ENCODE measurements around the gene RBPJL.

RBPJL gene, protein sequence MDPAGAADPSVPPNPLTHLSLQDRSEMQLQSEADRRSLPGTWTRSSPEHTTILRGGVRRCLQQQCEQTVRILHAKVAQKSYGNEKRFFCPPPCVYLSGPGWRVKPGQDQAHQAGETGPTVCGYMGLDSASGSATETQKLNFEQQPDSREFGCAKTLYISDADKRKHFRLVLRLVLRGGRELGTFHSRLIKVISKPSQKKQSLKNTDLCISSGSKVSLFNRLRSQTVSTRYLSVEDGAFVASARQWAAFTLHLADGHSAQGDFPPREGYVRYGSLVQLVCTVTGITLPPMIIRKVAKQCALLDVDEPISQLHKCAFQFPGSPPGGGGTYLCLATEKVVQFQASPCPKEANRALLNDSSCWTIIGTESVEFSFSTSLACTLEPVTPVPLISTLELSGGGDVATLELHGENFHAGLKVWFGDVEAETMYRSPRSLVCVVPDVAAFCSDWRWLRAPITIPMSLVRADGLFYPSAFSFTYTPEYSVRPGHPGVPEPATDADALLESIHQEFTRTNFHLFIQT

DNA sequence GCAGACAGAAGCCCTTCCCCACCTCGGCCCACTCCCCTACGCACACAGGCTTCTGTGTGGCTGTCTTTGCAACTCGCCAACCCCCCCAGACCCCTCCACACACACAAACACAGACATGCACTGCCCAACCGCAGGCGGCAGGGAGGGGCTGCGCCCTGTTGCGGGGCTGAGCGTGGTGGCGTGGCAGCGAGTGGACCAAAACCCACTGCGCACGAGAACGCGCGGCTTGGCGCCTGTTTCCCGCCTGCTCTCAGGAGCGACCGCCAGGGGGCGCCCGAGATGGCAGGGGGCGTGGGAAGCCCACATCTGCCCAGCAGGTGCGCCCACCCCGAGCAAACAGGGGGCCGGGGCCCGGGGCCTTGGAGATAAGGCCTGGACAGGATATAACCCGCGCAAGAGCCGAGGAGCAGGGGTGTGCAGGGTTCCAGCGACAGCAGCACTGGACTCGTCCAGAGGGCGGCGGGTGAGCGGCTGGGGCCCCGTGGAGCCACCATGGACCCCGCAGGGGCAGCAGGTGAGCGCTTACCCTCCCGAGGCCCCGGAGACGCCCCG lies at the start of gene RBPJL:
TSS of gene RBPJL (plus strand) at position 410 of the 552 bp plus-strand sequence. CDS start at position 493, 83 bp downstream.
- DNase-seq (ENCODE audit: low read depth), result peak; percentile 32

DNA sequence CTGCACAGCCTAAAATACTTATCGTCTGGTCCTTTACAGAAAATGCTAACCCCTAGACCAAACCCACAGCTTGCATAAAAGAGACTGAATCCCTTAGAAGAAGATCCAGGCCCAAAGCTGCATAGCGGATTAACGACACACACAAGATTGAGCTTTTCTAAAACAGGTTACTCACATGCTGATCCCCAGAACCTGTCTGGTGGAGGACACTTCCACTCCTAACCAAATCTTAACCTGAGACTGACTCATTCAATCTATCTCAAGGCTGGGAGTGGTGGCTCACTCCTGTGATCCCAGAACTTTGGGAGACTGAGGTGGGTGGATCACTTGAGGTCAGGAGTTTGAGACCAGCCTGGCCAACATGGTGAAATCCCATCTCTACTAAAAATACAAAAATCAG lies 49.5 kb upstream of the RBPJL start:
- DNase-seq (ENCODE audit: low read depth), result no peak

- no peak for DNase-seq (ENCODE audit: low read depth)
Observed at GRCh38 chr20:45257711-45258110, 48.9 kb upstream of the RBPJL start.

- DNase-seq (ENCODE audit: low read depth), result no peak
Observed at GRCh38 chr20:45258259-45258658, 48.4 kb upstream of the RBPJL start.

DNA sequence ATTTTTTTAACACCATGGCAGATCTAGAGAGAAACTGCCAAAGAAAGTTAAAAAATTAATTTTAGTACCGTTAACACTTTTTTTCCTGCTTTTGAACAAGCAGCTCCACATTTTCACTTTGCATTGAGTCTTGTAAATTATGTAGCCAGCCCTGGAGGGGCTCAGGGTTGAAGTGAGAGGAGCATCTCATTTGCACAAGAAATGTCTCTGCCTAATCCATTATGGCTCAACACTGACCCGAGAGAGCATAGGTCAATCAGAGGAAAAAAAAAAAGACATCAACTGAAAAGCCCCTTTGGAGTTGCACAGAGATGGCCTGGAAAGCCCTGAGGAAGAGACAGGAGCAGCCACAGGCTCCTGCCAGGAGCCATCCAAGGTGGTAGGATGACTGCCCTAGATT lies 48.0 kb upstream of the RBPJL start:
- no peak for DNase-seq (ENCODE audit: low read depth)

GRCh38 chr20:45263556-45264266 lies 42.9 kb upstream of the RBPJL start:
- no peak for DNase-seq (ENCODE audit: low read depth)

GRCh38 chr20:45266977-45267376 lies 39.7 kb upstream of the RBPJL start:
- no peak for DNase-seq (ENCODE audit: low read depth)

GRCh38 chr20:45268531-45268930 lies 38.1 kb upstream of the RBPJL start:
- DNase-seq (ENCODE audit: low read depth), result no peak

DNA sequence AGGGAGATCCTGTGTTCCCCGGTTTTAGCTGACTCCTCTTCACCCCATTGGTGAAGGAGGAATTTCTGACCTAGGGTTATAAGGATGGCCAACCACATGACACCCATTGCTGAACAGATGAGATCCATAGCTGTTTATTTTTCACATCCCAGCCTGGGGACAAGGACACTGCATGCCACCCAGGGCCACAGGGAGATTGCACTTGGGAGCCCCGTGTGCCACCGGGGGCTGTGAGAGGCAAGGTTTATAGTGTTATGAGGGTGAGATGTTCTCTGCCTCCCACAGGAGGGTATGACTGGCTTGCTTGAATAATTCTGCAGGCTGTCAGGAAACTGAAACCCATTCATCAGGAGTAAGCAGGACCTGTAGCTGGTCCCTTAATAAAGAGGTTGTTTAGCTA lies 37.6 kb upstream of the RBPJL start:
- DNase-seq (ENCODE audit: low read depth), result no peak

DNA sequence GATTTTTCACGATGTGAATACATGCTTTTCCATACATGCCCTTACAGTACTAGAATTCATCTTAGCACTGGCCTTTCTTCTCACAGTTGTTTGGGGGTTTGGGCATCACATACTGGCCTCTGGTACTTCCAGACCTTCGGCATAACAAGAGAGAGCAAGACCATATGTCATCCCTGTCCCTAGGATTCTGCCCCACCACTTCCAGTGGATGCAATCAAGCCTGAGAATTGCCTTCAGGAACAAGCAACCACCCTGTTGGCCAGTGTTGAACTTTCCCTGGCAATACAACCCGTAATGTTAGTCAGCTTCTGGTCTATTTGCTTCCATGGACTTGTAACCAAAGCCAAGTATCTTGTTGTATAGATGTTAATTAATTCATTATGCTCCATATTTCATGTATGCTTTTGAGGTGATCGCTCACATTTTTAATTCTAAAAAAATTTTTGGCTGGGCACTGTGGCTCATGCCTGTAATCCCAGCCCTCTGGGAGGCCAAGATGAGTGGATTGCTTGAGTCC lies 36.8 kb upstream of the RBPJL start:
- DNase-seq (ENCODE audit: low read depth), result no peak

GRCh38 chr20:45275338-45275737 lies 31.3 kb upstream of the RBPJL start:
- DNase-seq (ENCODE audit: low read depth), result no peak

DNA sequence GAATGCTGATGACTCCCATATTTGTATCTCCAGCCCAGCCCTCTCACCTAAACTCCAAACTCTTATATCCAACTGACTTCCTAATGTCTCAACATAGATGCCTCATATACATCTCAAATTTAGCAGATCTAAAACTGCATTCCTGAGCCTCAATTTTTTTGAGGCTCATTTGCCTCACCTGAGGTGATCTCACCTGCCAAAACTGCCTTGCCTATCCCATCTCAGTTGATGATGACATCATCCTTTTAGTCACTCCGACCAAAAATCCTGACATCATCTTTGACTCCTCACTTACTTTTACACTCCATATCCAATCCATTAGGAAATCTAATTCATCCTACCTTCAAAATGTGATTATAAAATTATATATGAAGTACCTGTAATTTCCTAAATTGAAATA lies 26.6 kb upstream of the RBPJL start:
- DNase-seq (ENCODE audit: low read depth), result no peak

DNA sequence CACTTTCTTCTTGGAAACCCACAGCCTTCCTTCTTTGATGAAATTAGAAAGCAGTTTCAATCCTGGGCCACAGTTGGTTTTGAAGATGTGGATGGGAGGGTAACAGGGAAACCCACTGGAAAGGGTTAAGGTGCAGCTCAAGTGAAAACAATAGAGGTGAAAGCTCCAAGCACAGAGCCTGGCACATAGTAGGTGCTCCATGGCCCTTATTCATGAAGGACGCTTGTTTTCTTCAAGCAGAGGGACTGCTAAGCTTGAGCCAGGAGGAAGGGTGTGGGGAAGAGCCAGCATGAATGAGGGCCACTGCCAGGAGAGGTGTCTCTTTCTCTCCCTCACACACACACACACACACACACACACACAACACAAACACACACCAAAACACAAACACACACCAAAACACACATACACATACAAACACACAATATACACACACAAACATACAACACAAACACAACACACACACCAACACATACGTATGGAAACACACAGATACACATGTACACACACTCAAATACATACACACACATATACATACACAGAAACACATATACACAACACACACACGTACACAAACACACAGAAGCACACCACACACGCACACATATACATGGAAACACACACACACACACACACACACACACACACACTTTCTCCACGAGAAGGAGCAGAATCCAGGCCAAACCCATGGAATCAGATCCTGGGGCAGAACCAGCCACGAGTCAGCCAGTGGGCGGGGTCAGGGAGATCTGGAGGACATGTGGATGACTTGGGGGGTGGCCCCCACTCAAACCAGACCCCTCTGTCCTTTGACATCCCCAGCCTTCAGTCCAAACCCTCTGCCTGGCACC lies 23.7 kb upstream of the RBPJL start:
- DNase-seq (ENCODE audit: low read depth), result no peak

- no peak for DNase-seq (ENCODE audit: low read depth)
Observed at GRCh38 chr20:45283551-45284057, 23.0 kb upstream of the RBPJL start.

- no peak for DNase-seq (ENCODE audit: low read depth)
Observed at GRCh38 chr20:45288376-45288775, 18.3 kb upstream of the RBPJL start.

- no peak for DNase-seq (ENCODE audit: low read depth)
Observed at GRCh38 chr20:45288860-45289259, 17.8 kb upstream of the RBPJL start.

GRCh38 chr20:45289942-45290676 lies 16.5 kb upstream of the RBPJL start:
- no peak for DNase-seq (ENCODE audit: low read depth)

DNA sequence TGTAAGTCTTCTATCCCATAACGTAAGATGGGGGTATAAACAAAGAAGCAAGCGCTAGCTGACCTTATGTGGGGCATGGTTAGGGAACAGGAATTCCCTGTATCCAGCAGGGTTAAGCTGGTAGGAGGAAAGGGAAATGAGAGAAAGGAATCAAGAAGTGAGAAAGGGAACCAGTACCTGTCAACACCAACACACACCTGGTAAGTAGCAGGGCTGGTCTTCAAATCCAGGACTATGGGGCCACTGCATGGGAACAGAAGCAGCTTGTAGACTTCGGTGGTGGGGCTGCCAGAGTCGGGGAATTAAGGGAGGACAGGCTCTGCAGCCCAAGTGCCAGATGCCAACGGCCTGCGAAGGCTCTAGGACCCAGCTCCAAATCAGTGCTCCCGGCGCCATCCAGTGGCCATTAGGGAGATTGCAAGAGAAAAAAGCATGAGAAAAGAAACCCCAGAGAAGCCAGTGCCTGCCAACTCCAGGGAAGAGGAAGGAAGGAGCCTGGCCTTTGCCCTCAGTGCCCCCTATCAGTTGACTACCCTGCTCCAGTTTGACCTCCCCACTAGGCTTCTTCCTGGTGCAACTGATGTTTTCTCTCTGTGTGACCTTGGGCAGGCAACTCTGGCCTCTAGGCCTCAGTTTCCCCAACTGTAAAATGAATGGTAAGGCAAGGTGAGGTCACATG lies 15.8 kb upstream of the RBPJL start:
- DNase-seq (ENCODE audit: low read depth), result peak; percentile 39

DNA sequence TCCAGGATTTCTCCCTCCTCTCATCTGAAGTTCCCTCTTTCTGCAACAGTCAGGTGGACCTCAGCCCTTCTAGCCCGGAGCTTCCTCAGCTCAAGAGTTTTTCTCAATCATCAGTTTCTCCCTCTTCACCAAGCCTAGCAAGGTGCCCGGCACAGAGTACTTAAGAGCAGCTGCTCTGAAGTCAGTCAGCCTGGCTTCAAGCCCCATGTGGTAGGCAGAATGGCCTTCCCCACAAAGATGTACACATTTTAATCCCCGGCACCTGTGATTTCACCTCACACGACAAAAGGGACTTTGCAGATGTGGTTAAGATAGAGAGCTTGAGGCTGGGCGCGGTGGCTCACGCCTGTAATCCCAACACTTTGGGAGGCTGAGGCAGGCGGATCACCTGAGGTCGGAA lies 15.1 kb upstream of the RBPJL start:
- no peak for DNase-seq (ENCODE audit: low read depth)

GRCh38 chr20:45292343-45292742 lies 14.3 kb upstream of the RBPJL start:
- no peak for DNase-seq (ENCODE audit: low read depth)
